Cardiac muscle cell (in vitro differentiated cells and primary cell): ENCODE measurements around the gene INPP5A. TPM values are rescaled to one million over a fixed set of nuclear protein-coding genes. Genes with fewer than 3 reads are reported as not detected.

Source experiments
- DNase-seq, 2 donors: peaks; one replicate each; pipeline versions ENCODE4 v3.0.0 to v3.0.0-alpha.2; 2010 to 2017; ENCODE audit warnings: low read depth in 1 of 2, low spot score in 1 of 2
- H3K27ac ChIP-seq: fragments of 200-600 bp; sonication (generic); 2 replicates; pipeline ENCODE4 v1.5.1; 2016
- H3K27me3 ChIP-seq: fragments of 200-600 bp; sonication (generic); 2 replicates; pipeline ENCODE4 v1.6.0; 2016; ENCODE audit warnings: control low read depth
- H3K36me3 ChIP-seq: fragments of 200-600 bp; sonication (generic); 2 replicates; pipeline ENCODE4 v1.5.1; 2016; ENCODE audit warnings: control low read depth
- H3K4me1 ChIP-seq: fragments of 200-600 bp; sonication (generic); 2 replicates; pipeline ENCODE4 v1.8.1; 2017; ENCODE audit warnings: low read depth, mild to moderate bottlenecking, mixed run types
- H3K4me3 ChIP-seq: fragments of 200-600 bp; sonication (generic); 2 replicates; pipeline ENCODE4 v1.5.1; 2016; ENCODE audit warnings: mild to moderate bottlenecking
- H3K9me3 ChIP-seq: fragments of 200-600 bp; sonication (generic); 2 replicates; pipeline ENCODE4 v1.5.1; 2017; ENCODE audit warnings: low read depth, mild to moderate bottlenecking, control low read depth
- polyA plus RNA-seq: library from polyadenylated mRNA; unstranded; fragments of >200 nt; fragmentation: Nextera tagmentation; extraction: Ambion mirVana; gene quantifications from 2 replicates; pipeline ENCODE4 v1.2.1, GENCODE V29; 2016
- total RNA-seq: library from RNA; depleted of rRNA; stranded (reverse); fragments of >200 nt; gene quantifications from 2 replicates; pipeline ENCODE4 v1.2.3, GENCODE V29; 2016
- TF ChIP-seq, protein P1 (sequence below): IDR thresholded peaks from 2 replicates; pipeline ENCODE4 v1.5.1; 2012; ENCODE audit warnings: low read depth, mild to moderate bottlenecking, low read length

INPP5A gene
- total and polyA plus RNA-seq, 2 experiments from 2014 or later: 87.0 to 90.4 TPM

DNA sequence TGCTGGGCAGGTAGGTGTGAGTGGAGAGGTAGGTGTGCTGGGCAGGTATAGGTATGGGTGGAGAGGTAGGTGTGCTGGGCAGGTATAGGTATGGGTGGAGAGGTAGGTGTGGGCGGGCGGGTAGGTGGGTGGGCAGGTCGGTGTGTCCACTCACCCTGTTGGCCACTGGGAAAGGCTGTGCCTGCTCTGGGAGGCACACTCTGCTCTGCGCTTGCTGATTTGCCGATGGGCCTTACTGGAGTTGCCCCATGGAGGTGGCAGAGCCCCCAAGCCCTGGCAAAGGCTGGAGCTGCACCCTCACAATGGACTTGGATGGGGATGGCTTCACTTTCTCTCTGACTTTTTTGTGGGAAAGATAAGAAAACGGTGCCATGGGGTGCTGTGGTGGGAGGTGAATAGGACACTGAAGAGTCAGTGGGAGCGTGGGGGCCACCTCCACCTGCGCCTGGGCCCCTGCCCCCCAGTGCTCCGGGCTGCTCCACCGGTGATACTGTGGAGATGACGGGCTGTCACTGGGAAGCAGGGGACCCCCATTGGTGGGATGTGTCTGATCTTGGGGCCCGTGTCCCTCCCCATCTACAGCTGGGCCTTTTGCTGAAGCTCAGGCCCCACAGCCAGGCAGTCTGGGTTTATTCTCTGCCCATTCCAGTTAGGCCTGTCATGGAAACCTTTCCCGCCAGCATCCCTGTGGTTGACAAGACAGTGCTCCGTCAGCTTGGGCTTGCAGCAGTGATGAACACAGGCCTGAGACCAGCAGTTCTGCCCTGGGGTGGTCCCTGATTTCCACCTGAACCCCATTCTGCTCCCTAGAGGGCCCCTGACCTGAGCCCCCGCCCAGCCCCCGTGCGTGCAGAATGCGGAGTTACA lies 173.4 kb downstream of the INPP5A start:
- Histone ChIP-seq H3K36me3 (no peaks in the 10 kb centered on the region), H3K4me1 (no peaks in the 10 kb centered on the region), H3K27ac (no peak overlapping the region), H3K4me3 (no peak overlapping the region), H3K27me3 (no peaks in the 10 kb centered on the region), H3K9me3 (no peaks in the 10 kb centered on the region)
- TF ChIP-seq, protein P1, sequence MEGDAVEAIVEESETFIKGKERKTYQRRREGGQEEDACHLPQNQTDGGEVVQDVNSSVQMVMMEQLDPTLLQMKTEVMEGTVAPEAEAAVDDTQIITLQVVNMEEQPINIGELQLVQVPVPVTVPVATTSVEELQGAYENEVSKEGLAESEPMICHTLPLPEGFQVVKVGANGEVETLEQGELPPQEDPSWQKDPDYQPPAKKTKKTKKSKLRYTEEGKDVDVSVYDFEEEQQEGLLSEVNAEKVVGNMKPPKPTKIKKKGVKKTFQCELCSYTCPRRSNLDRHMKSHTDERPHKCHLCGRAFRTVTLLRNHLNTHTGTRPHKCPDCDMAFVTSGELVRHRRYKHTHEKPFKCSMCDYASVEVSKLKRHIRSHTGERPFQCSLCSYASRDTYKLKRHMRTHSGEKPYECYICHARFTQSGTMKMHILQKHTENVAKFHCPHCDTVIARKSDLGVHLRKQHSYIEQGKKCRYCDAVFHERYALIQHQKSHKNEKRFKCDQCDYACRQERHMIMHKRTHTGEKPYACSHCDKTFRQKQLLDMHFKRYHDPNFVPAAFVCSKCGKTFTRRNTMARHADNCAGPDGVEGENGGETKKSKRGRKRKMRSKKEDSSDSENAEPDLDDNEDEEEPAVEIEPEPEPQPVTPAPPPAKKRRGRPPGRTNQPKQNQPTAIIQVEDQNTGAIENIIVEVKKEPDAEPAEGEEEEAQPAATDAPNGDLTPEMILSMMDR: no peak
- DNase-seq: no peak

DNA sequence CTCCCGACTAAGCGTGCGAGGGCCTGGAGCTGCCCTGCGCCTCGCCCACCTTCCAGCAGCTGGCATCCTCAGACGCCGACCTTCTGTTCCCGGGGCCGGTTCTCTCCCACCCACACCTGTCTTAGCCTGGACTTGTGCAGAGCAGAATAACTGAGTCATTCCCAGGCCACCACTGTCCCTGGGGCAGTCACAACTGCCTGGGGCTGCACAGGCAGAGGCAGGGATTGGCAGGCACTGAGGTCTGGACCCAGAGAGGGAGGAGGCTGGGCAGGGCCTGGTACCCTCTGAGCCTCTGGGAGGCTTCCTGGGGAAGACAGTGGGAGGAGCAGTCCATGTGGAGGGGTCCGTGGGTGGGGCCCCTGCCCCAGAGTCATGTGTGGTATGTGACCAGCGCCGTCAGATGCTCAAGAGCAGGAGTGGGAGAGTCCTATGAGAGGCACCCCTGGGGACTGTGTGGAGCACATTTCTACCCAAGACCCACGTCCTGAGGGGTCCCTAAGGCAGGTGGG lies 174.1 kb downstream of the INPP5A start:
- H3K4me1 ChIP-seq: no peaks in the 10 kb centered on the region
- H3K9me3 ChIP-seq: no peaks in the 10 kb centered on the region
- DNase-seq: no peak
- H3K27me3 ChIP-seq: no peaks in the 10 kb centered on the region
- H3K27ac ChIP-seq: no peak overlapping the region
- TF ChIP-seq, protein P1: no peak
- no peaks in the 10 kb centered on the region for H3K36me3 ChIP-seq
- H3K4me3 ChIP-seq: no peak overlapping the region

- no peaks in the 10 kb centered on the region for H3K9me3 ChIP-seq
- TF ChIP-seq, protein P1: no peak
- no peaks in the 10 kb centered on the region for H3K4me1 ChIP-seq
- no peak overlapping the region for H3K27ac ChIP-seq
- no peak for DNase-seq
- no peaks in the 10 kb centered on the region for H3K36me3 ChIP-seq
- no peaks in the 10 kb centered on the region for H3K27me3 ChIP-seq
- no peak overlapping the region for H3K4me3 ChIP-seq
Measured at GRCh38 chr10:132712291-132712690, 174.7 kb downstream of the INPP5A start.

DNA sequence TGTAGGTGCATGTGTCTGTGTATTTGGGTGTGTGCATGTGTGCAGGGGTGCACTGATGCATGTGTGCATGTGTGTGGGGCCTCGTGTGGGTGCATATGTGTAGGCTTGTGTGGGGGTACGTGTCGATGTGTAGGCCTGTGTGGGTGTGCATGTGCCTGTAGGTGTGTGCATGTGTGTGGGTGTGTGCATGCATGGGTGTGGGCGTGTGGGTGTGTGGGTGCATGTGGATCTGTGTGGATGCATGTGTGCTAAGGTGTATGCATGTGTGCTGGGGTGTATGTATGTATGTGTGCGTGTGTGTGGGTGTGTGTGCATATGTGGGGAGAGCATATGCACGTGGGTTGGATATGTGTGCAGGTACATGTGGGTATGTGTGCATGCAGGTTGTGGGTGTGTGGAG lies 175.2 kb downstream of the INPP5A start:
- Histone ChIP-seq H3K36me3 (no peaks in the 10 kb centered on the region), H3K27ac (no peak overlapping the region), H3K4me3 (no peak overlapping the region), H3K27me3 (no peaks in the 10 kb centered on the region), H3K4me1 (no peaks in the 10 kb centered on the region), H3K9me3 (no peaks in the 10 kb centered on the region)
- DNase-seq: no peak
- TF ChIP-seq, protein P1: no peak

GRCh38 chr10:132713421-132714095 lies 176.0 kb downstream of the INPP5A start:
- TF ChIP-seq, protein P1: no peak
- no peak for DNase-seq
- H3K36me3 ChIP-seq: no peaks in the 10 kb centered on the region
- no peak overlapping the region for H3K27ac ChIP-seq
- no peaks in the 10 kb centered on the region for H3K9me3 ChIP-seq
- H3K4me3 ChIP-seq: no peak overlapping the region
- H3K27me3 ChIP-seq: no peaks in the 10 kb centered on the region
- no peaks in the 10 kb centered on the region for H3K4me1 ChIP-seq
